Prostate gland (tissue), 2 donors: ENCODE measurements around the gene ABHD15.

Experiments used
- CTCF ChIP-seq, 4 experiments: fragments of 200-600 bp in 2 of 4; fragments of 450-650 bp in 2 of 4; sonication (generic) in 2 of 4; IDR thresholded peaks; 1 replicate in 3 of 4; 2 replicates in 1 of 4; pipeline ENCODE4 v1.5.1; 2016 to 2019; ENCODE audit warnings: antibody characterized with exemption in 4 of 4, mild to moderate bottlenecking in 2 of 4, moderate library complexity in 2 of 4
- POLR2A ChIP-seq: fragments of 450-650 bp; IDR thresholded peaks from one replicate; pipeline ENCODE4 v1.6.1; 2016; ENCODE audit warnings: antibody characterized with exemption, mild to moderate bottlenecking
- POLR2AphosphoS5 ChIP-seq: sonication (generic); formaldehyde crosslinking; IDR thresholded peaks from one replicate; pipeline ENCODE4 v1.6.1; 2017; ENCODE audit warnings: antibody characterized with exemption

- TF ChIP-seq CTCF (IDR thresholded peaks at IDR 0.05) (peak in 3 of 4 experiments; percentile 39 to 64 (median 58)), POLR2AphosphoS5 (no peak), POLR2A (no peak)
Observed at GRCh38 chr17:29572691-29573557, 6.1 kb upstream of the ABHD15 start.
